A549 treated with ZK216348 at 1 μM for 4 hours (cell line): ENCODE results near the gene C8G. TPM values are rescaled to one million over a fixed set of nuclear protein-coding genes. Genes with fewer than 3 reads are reported as not detected.

Experiments
- total RNA-seq: library from RNA; stranded (reverse); fragments of 200-300 nt; extraction: Qiagen RNA extraction; gene quantifications from 5 replicates; pipeline ENCODE4 v1.2.3, GENCODE V29; 2022; ENCODE audit warnings: low read depth

Gene C8G
- total RNA-seq = 0.56 to 2.0 TPM (median 1.1 TPM) in 4 of 5 replicates, not detected in the other

GRCh38 chr9:136944519-136945332 is at the start of gene C8G, which contains the start of gene FBXW5:
Gene C8G, plus strand, starts transcription at chr9:136945243. Its CDS starts 78 bp downstream, at chr9:136945321.
Gene FBXW5, minus strand, starts transcription at chr9:136944738. Its CDS starts 655 bp downstream, at chr9:136944083.

GRCh38 chr9:136951541-136952320 is 6.7 kb downstream of the C8G start, which contains the start of gene LCN12:
Gene LCN12, plus strand, starts transcription at chr9:136952273. Its CDS starts 55 bp downstream, at chr9:136952328.

GRCh38 chr9:136977223-136977622 is 32.2 kb downstream of the C8G start, which contains the start of gene PTGDS:
Gene PTGDS, plus strand, starts transcription at chr9:136977504. Its CDS starts 75 bp downstream, at chr9:136977579.

GRCh38 chr9:136982232-136983051 is 37.4 kb downstream of the C8G start, which contains the start of gene LCNL1:
Gene LCNL1, plus strand, starts transcription at chr9:136982993. Its CDS starts 594 bp downstream, at chr9:136983587.

DNA sequence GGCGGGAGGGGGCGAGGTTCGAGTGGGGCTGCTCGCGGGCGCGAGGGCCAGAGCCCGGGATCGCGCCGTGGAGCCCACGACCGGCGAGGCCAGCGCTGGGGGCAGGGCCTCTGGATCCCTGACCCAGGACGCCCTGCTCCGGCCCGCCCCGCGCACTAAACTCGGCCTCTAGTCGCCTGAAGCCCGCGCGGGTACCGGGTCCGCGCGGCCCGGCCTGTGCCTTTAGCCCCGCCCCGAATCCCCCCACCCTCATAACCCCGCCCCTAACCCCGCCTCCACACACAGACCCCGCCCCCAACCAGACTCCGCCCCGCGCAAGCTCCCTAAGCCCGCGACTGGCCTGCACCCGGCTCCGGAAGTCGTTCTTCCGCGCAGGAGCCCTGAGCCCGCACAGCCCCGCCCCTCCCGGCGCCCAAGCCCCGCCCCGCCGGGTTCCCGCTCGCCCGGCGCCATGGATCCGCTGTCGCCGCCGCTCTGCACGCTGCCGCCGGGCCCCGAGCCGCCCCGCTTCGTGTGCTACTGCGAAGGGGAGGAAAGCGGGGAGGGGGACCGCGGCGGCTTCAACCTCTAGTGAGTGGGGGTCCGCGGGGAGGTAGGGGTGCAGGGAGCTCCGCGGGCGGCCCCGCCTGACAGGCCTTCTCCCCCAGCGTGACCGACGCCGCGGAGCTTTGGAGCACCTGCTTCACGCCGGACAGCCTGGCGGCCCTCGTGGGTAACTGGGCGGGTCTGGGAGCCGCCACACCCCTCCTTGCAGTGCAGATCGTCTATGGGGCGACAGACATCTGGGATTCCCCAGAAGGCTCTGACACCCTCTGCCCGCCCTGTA is 47.2 kb downstream of the C8G start, which contains the start of gene PAXX:
TSS of gene PAXX (plus strand) at position 430 of the 826 bp plus-strand sequence. CDS start at position 452, 22 bp downstream.

Other genes starting within 250 kb of the C8G start
- 4.4 to 10.4 TPM (median 9.4 TPM) in 5 replicates for gene DIPK1B, start 232.7 kb upstream of the C8G start, total RNA-seq
- not detected in 5 replicates for gene LCN10, start 202.3 kb upstream of the C8G start, total RNA-seq
- gene LCN6, start 196.7 kb upstream of the C8G start, total RNA-seq = not detected in 5 replicates
- gene LCN8, start 187.0 kb upstream of the C8G start, total RNA-seq = not detected in 5 replicates
- gene LCN15, start 180.7 kb upstream of the C8G start, total RNA-seq = 0.26 TPM in 1 of 5 replicates, not detected in the others
- gene TMEM141, start 153.9 kb upstream of the C8G start, total RNA-seq = 49.2 to 82.2 TPM (median 73.3 TPM) in 5 replicates
- 0.11 to 0.74 TPM (median 0.72 TPM) in 3 of 5 replicates, not detected in the others for gene CCDC183, start 148.9 kb upstream of the C8G start, total RNA-seq
- gene RABL6, start 137.3 kb upstream of the C8G start, total RNA-seq = 51.1 to 91.8 TPM (median 82.9 TPM) in 5 replicates
- gene AJM1, start 102.8 kb upstream of the C8G start, total RNA-seq = 2.1 to 5.6 TPM (median 5.3 TPM) in 5 replicates
- 223 to 317 TPM (median 282 TPM) in 5 replicates for gene PHPT1, start 95.8 kb upstream of the C8G start, total RNA-seq
- 1.8 to 5.7 TPM (median 4.8 TPM) in 5 replicates for gene MAMDC4, start 92.9 kb upstream of the C8G start, total RNA-seq
- gene EDF1, start 78.9 kb upstream of the C8G start, total RNA-seq = 465 to 581 TPM (median 478 TPM) in 5 replicates
- 29.7 to 66.1 TPM (median 60.1 TPM) in 5 replicates for gene TRAF2, start 58.7 kb upstream of the C8G start, total RNA-seq
- 49.7 to 110 TPM (median 103 TPM) in 5 replicates for gene FBXW5, start 505 bp upstream of the C8G start, total RNA-seq
- 0.41 to 2.0 TPM (median 1.0 TPM) in 5 replicates for gene LCN12, start 7.0 kb downstream of the C8G start, total RNA-seq
- gene PTGDS, start 32.3 kb downstream of the C8G start, total RNA-seq = 0.33 to 0.56 TPM (median 0.45 TPM) in 4 of 5 replicates, not detected in the other
- gene LCNL1, start 37.8 kb downstream of the C8G start, total RNA-seq = 0.08 to 0.18 TPM (median 0.12 TPM) in 3 of 5 replicates, not detected in the others
- gene PAXX, start 47.2 kb downstream of the C8G start, total RNA-seq = 37.9 to 83.8 TPM (median 71.5 TPM) in 5 replicates
- 2.2 to 4.2 TPM (median 3.7 TPM) in 5 replicates for gene CLIC3, start 51.3 kb downstream of the C8G start, total RNA-seq
- 12.6 to 32.5 TPM (median 25.5 TPM) in 5 replicates for gene ABCA2, start 83.0 kb downstream of the C8G start, total RNA-seq
- 0.07 TPM in 1 of 5 replicates, not detected in the others for gene FUT7, start 86.8 kb downstream of the C8G start, total RNA-seq
- 26.4 to 93.7 TPM (median 81.5 TPM) in 5 replicates for gene NPDC1, start 100.9 kb downstream of the C8G start, total RNA-seq
- 1.0 to 2.3 TPM (median 1.5 TPM) in 5 replicates for gene ENTPD2, start 108.8 kb downstream of the C8G start, total RNA-seq
- gene SAPCD2, start 125.3 kb downstream of the C8G start, total RNA-seq = 12.1 to 27.8 TPM (median 24.6 TPM) in 5 replicates
- 9.0 to 14.6 TPM (median 11.9 TPM) in 5 replicates for gene UAP1L1, start 132.3 kb downstream of the C8G start, total RNA-seq
- 33.8 to 56.7 TPM (median 50.2 TPM) in 5 replicates for gene MAN1B1, start 141.7 kb downstream of the C8G start, total RNA-seq
- 52.8 to 134 TPM (median 106 TPM) in 5 replicates for gene DPP7, start 169.5 kb downstream of the C8G start, total RNA-seq
- gene GRIN1, start 193.9 kb downstream of the C8G start, total RNA-seq = 0.14 to 0.76 TPM (median 0.27 TPM) in 5 replicates
- 0.39 to 2.0 TPM (median 1.6 TPM) in 5 replicates for gene LRRC26, start 224.8 kb downstream of the C8G start, total RNA-seq
- not detected in 5 replicates for gene TMEM210, start 226.8 kb downstream of the C8G start, total RNA-seq
- 19.0 to 41.0 TPM (median 34.9 TPM) in 5 replicates for gene ANAPC2, start 243.3 kb downstream of the C8G start, total RNA-seq
- 85.9 to 156 TPM (median 148 TPM) in 5 replicates for gene SSNA1, start 243.4 kb downstream of the C8G start, total RNA-seq